DND-41 (cell line): ENCODE measurements around the gene TRMT112.

Source experiments
- CTCF ChIP-seq: IDR thresholded peaks from 2 replicates; pipeline ENCODE4 v1.5.1; 2012; ENCODE audit warnings: borderline replicate concordance, low read length, moderate library complexity, mild to moderate bottlenecking; ENCODE audit not compliant: poor library complexity, severe bottlenecking; ENCODE audit errors: extremely low read depth
- EZH2 ChIP-seq: IDR thresholded peaks from 3 replicates; pipeline ENCODE4 v1.6.1; 2012; ENCODE audit warnings: borderline replicate concordance, low read depth, mild to moderate bottlenecking, moderate library complexity, low read length, inconsistent platforms; ENCODE audit not compliant: severe bottlenecking

GRCh38 chr11:64337538-64338249 is 20.3 kb upstream of the TRMT112 start:
- TF ChIP-seq CTCF = no peak
- no peak for TF ChIP-seq EZH2
